ENCODE measurements around the gene SLC26A11. TPM values are rescaled to one million over a fixed set of nuclear protein-coding genes. Genes with fewer than 3 reads are reported as not detected.
"Not testable (repeated sequence)": the region's sequence is repeated elsewhere in the genome, so short reads cannot be mapped to it uniquely, and the experiment has no call there.

The SLC26A11 gene
- total RNA-seq, 2 experiments from 2014 or later: 46.5 to 50.9 TPM

DNA sequence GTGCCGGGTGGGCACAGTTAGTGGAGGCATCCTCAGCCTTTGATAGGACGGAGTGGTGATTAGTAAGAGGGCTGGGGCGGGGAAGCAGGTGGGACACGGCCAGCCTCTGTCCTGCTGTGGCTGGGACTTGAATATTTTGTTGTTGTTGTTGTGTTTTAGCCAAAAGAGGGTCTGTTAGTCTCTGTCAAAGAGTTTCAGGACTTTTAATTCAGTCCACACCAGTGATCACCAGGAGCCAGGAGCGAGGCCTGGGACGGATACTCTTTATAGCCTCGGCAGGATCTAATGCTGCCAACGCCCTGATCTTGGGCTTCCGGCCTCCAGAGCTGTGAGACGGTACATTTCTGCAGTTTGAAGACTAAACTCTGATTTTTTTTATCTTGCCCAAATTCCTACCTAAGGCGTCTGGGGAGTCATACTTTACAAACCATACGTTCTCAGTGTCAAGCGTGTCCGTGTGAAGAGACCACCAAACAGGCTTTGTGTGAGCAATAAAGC is 37.5 kb downstream of the SLC26A11 start:
- Histone ChIP-seq H3K27me3 (ENCODE audit: control insufficient read depth in 1 of 2, insufficient read depth in 2 of 2, low read length in 2 of 2) (no peaks in the 10 kb centered on the region), H3K27ac (ENCODE audit: low read depth in 1 of 2, low read length in 2 of 2) (no peak overlapping the region), H3K9me3 (ENCODE audit: control insufficient read depth in 1 of 2, insufficient read depth in 1 of 2, low read length in 2 of 2) (no peaks in the 10 kb centered on the region), H3K4me1 (ENCODE audit: insufficient read depth, low read length) (peaks cover 68% of the 10 kb centered on the region), H3K4me3 (ENCODE audit: low read length) (no peak overlapping the region), H3K36me3 (ENCODE audit: insufficient read depth, low read length) (no peaks in the 10 kb centered on the region)
- Mint-ChIP-seq H3K27me3 (no peaks in the 10 kb centered on the region), H3K4me3 (peak overlapping the region; percentile 97), H3K27ac (peak overlapping the region; percentile 98), H3K9me3 (no peaks in the 10 kb centered on the region), H3K4me1 (ENCODE audit: low read depth) (peaks cover 46% of the 10 kb centered on the region), H3K36me3 (ENCODE audit: low read depth) (peaks cover 10% of the 10 kb centered on the region)
- ChIA-PET POLR2A (interaction anchor here (0.8 kb wide), 1 partner anchor 128 kb away, joined by 4 read pairs; no protein-coding TSS in a partner anchor), CTCF (no interaction called here)
- TF ChIP-seq, protein P1, sequence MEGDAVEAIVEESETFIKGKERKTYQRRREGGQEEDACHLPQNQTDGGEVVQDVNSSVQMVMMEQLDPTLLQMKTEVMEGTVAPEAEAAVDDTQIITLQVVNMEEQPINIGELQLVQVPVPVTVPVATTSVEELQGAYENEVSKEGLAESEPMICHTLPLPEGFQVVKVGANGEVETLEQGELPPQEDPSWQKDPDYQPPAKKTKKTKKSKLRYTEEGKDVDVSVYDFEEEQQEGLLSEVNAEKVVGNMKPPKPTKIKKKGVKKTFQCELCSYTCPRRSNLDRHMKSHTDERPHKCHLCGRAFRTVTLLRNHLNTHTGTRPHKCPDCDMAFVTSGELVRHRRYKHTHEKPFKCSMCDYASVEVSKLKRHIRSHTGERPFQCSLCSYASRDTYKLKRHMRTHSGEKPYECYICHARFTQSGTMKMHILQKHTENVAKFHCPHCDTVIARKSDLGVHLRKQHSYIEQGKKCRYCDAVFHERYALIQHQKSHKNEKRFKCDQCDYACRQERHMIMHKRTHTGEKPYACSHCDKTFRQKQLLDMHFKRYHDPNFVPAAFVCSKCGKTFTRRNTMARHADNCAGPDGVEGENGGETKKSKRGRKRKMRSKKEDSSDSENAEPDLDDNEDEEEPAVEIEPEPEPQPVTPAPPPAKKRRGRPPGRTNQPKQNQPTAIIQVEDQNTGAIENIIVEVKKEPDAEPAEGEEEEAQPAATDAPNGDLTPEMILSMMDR (IDR thresholded peaks at IDR 0.05): no peak
- peak in 2 of 14 experiments; percentile 19 to 30 for DNase-seq
- intact Hi-C loops (cut with DNase I, micrococcal nuclease): loop anchor here in 1 of 2 experiments (2.0 to 10.0 kb wide), 2 partner anchors 39 to 253 kb away; no protein-coding TSS in a partner anchor
- ATAC-seq (ENCODE audit: poor library complexity): no peak

DNA sequence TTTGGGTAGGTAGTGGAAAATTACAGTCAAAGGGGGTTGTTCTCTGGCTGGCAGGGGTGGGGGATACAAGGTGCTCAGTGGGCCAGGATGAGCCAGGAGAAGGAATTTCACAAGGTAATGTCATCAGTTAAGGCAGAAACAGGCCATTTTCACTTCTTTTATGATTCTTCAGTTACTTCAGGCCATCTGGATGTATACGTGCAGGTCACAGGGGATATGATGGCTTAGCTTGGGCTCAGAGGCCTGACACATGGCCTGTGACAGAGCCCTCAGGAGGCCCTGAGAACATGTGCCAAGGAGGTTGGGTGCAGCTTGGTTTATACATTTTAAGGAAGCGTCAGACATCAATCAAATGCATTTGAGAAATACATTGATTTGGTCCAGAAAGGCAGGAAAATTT is 38.1 kb downstream of the SLC26A11 start:
- H3K4me3 ChIP-seq (ENCODE audit: low read length); ATAC-seq (ENCODE audit: poor library complexity); H3K27me3 Mint-ChIP-seq; CTCF ChIA-PET; H3K9me3 ChIP-seq (ENCODE audit: control insufficient read depth in 1 of 2, insufficient read depth in 1 of 2, low read length in 2 of 2); H3K36me3 Mint-ChIP-seq (ENCODE audit: low read depth); H3K27me3 ChIP-seq (ENCODE audit: control insufficient read depth in 1 of 2, insufficient read depth in 2 of 2, low read length in 2 of 2); H3K36me3 ChIP-seq (ENCODE audit: insufficient read depth, low read length); DNase-seq; H3K9me3 Mint-ChIP-seq: not testable (repeated sequence)
- POLR2A ChIA-PET: interaction anchor here (0.8 kb wide), 2 partner anchors 17 to 127 kb away, joined by 3 to 4 read pairs; no protein-coding TSS in a partner anchor
- intact Hi-C loops (cut with DNase I, micrococcal nuclease): loop anchor here in 1 of 2 experiments (2.0 to 10.0 kb wide), 2 partner anchors 39 to 253 kb away; no protein-coding TSS in a partner anchor
- H3K4me1 ChIP-seq (ENCODE audit: insufficient read depth, low read length): peaks cover 68% of the 10 kb centered on the region
- peaks cover 43% of the 10 kb centered on the region for H3K4me1 Mint-ChIP-seq (ENCODE audit: low read depth)
- peak overlapping the region; percentile 98 for H3K27ac Mint-ChIP-seq
- H3K4me3 Mint-ChIP-seq: peak overlapping the region; percentile 97
- peak overlapping the region in 1 of 2 donors; percentile 18 for H3K27ac ChIP-seq (ENCODE audit: low read depth in 1 of 2, low read length in 2 of 2)

DNA sequence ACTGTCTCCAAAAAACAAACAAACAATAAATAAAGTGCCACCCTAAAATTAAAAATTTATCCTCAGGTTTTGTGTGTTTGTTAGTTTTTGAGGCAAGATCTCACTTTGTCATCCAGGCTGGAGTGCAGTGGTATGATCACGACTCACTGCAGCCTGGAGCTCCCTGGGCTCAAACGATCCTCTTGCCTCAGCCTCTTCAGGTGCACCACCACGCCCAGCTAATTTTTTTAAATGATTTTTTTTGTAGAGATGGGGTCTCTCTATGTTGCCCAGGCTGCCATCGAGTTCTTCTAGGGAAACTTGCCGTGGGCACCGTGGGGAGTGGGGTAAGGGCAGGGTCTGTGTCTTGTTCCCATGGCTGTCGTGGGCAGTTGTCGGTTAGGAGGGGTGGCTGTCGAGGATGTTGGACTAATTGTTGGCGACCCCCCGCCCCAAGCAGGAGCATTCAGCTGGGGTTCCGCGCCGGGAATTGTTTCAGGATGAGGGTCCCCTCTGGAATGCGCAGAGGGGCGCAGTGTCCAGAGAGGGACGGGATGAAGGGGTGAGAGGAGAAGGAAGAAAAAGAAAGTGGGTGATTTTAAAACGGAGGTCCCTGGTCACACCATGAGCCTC is 39.3 kb downstream of the SLC26A11 start:
- peak overlapping the region; percentile 97 for H3K4me3 Mint-ChIP-seq
- peak overlapping the region; percentile 98 for H3K27ac Mint-ChIP-seq
- Histone ChIP-seq H3K27ac (ENCODE audit: low read depth in 1 of 2, low read length in 2 of 2) (peak overlapping the region; percentile 74 to 86), H3K27me3 (ENCODE audit: control insufficient read depth in 1 of 2, insufficient read depth in 2 of 2, low read length in 2 of 2) (no peaks in the 10 kb centered on the region), H3K4me1 (ENCODE audit: insufficient read depth, low read length) (peaks cover 72% of the 10 kb centered on the region), H3K36me3 (ENCODE audit: insufficient read depth, low read length) (no peaks in the 10 kb centered on the region), H3K9me3 (ENCODE audit: control insufficient read depth in 1 of 2, insufficient read depth in 1 of 2, low read length in 2 of 2) (no peaks in the 10 kb centered on the region), H3K4me3 (ENCODE audit: low read length) (peak overlapping the region; percentile 55)
- DNase-seq (peak in 3 of 14 experiments; percentile 27 to 57 (median 40)), ATAC-seq (ENCODE audit: poor library complexity) (no peak)
- ChIA-PET CTCF (interaction anchor here (0.7 to 1.0 kb wide), 2 partner anchors 158 to 362 kb away, joined by 3 read pairs; partner anchors contain the start of gene GAA), POLR2A (no interaction called here)
- intact Hi-C loops (cut with DNase I, micrococcal nuclease): loop anchor here (1.0 to 10.0 kb wide), 5 partner anchors 41 to 1255 kb away; partner anchors contain the start of genes ACTG1 (in 1 of the 2), EIF4A3 (in 1 of the 2) and GAA (in 1 of the 2)
- no peaks in the 10 kb centered on the region for H3K27me3 Mint-ChIP-seq
- H3K9me3 Mint-ChIP-seq: no peaks in the 10 kb centered on the region
- TF ChIP-seq, protein P1 (IDR thresholded peaks at IDR 0.05): no peak
- peaks cover 46% of the 10 kb centered on the region for H3K4me1 Mint-ChIP-seq (ENCODE audit: low read depth)
- H3K36me3 Mint-ChIP-seq (ENCODE audit: low read depth): peaks cover 14% of the 10 kb centered on the region

All from CD4-positive, alpha-beta T cell (primary cell).